MCF 10A (cell line): ENCODE measurements around the gene BARHL1. TPM values are rescaled to one million over a fixed set of nuclear protein-coding genes. Genes with fewer than 3 reads are reported as not detected.

Experiments
- BruUV-seq: library from RNA; stranded (reverse); fragments of 400-500 nt; replicated peaks from 2 replicates; lab custom pipeline; 2021; lab: Mats Ljungman, UMichigan
- CTCF ChIA-PET: fragments of 300-600 bp; sonication (Branson Sonifier 250); formaldehyde crosslinking; extraction: SDS; loops from one replicate; lab custom pipeline; 2021; ENCODE audit warnings: antibody characterized with exemption, inconsistent platforms; lab: Yijun Ruan, JAX
- POLR2A ChIA-PET: fragments of 300-600, 350-650 bp; sonication (Branson Sonifier 250); formaldehyde crosslinking; extraction: SDS; loops from one replicate; lab custom pipeline; 2020; ENCODE audit warnings: antibody characterized with exemption, inconsistent platforms; lab: Yijun Ruan, JAX
- DNase-seq: peaks from one replicate; pipeline ENCODE4 v3.0.0-alpha.2; 2018; ENCODE audit not compliant: unreplicated experiment
- H3K27ac Mint-ChIP-seq: one replicate; pipeline ENCODE4 v1.8.0; 2022; ENCODE audit warnings: mild to moderate bottlenecking, low read depth, mixed read lengths; ENCODE audit not compliant: unreplicated experiment
- H3K27me3 Mint-ChIP-seq: one replicate; pipeline ENCODE4 v1.8.0; 2022; ENCODE audit warnings: mixed read lengths; ENCODE audit not compliant: insufficient read depth, unreplicated experiment
- H3K36me3 Mint-ChIP-seq: one replicate; pipeline ENCODE4 v1.8.0; 2022; ENCODE audit warnings: mild to moderate bottlenecking, moderate library complexity, mixed read lengths; ENCODE audit not compliant: insufficient read depth, unreplicated experiment
- H3K4me1 Mint-ChIP-seq: one replicate; pipeline ENCODE4 v1.8.0; 2022; ENCODE audit warnings: mixed read lengths; ENCODE audit not compliant: insufficient read depth, unreplicated experiment
- H3K4me3 Mint-ChIP-seq: one replicate; pipeline ENCODE4 v1.8.0; 2022; ENCODE audit warnings: mild to moderate bottlenecking, moderate library complexity, mixed read lengths; ENCODE audit not compliant: unreplicated experiment
- H3K9me3 Mint-ChIP-seq: one replicate; pipeline ENCODE4 v1.8.0; 2022; ENCODE audit warnings: mixed read lengths; ENCODE audit not compliant: unreplicated experiment
- intact Hi-C: fragments of 100-400 bp; cut with micrococcal nuclease; formaldehyde crosslinking; loops from 2 replicates; pipeline ENCODE4 v1.14.1; 2022
- total RNA-seq: library from RNA; stranded (reverse); gene quantifications from 2 replicates; pipeline ENCODE4 v1.2.3, GENCODE V29; 2022
- TF ChIP-seq, protein P1 (sequence below): fragments of 200-600 bp; IDR thresholded peaks from one replicate; pipeline ENCODE4 v1.8.0; 2022; ENCODE audit warnings: antibody characterized with exemption, mild to moderate bottlenecking; ENCODE audit not compliant: unreplicated experiment

BARHL1 gene
- total RNA-seq, 1 experiment from 2014 or later, result not detected

DNA sequence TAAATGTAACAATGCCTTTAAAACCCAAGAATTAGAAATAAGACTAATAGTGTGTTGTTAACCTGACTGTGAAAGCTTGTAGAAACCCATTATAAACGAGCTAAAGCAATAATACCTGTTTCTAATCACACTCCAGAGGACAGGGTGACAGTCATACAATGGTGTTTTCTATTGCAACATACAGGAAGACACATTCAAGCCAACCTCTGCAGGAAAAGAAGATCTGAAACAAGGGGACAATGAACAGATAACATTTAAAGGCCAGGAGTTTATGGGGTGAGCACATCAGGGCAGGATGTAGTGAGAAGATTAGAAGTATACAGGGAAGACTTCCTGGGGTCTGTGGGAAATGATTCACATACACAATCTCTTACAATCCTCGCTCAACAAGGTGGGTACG is 13.8 kb downstream of the BARHL1 start:
- CTCF ChIA-PET, result no interaction called here
- H3K36me3 Mint-ChIP-seq, result peaks cover 66% of the 10 kb centered on the region
- intact Hi-C loops, result no loop called here
- no peaks in the 10 kb centered on the region for H3K9me3 Mint-ChIP-seq
- POLR2A ChIA-PET, result no interaction called here
- no peak for DNase-seq
- H3K27ac Mint-ChIP-seq, result no peak overlapping the region
- no peaks in the 10 kb centered on the region for H3K27me3 Mint-ChIP-seq
- H3K4me3 Mint-ChIP-seq, result no peak overlapping the region
- H3K4me1 Mint-ChIP-seq, result no peaks in the 10 kb centered on the region
- no TSS peak for BruUV-seq
- TF ChIP-seq, protein P1, sequence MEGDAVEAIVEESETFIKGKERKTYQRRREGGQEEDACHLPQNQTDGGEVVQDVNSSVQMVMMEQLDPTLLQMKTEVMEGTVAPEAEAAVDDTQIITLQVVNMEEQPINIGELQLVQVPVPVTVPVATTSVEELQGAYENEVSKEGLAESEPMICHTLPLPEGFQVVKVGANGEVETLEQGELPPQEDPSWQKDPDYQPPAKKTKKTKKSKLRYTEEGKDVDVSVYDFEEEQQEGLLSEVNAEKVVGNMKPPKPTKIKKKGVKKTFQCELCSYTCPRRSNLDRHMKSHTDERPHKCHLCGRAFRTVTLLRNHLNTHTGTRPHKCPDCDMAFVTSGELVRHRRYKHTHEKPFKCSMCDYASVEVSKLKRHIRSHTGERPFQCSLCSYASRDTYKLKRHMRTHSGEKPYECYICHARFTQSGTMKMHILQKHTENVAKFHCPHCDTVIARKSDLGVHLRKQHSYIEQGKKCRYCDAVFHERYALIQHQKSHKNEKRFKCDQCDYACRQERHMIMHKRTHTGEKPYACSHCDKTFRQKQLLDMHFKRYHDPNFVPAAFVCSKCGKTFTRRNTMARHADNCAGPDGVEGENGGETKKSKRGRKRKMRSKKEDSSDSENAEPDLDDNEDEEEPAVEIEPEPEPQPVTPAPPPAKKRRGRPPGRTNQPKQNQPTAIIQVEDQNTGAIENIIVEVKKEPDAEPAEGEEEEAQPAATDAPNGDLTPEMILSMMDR, result no peak

DNA sequence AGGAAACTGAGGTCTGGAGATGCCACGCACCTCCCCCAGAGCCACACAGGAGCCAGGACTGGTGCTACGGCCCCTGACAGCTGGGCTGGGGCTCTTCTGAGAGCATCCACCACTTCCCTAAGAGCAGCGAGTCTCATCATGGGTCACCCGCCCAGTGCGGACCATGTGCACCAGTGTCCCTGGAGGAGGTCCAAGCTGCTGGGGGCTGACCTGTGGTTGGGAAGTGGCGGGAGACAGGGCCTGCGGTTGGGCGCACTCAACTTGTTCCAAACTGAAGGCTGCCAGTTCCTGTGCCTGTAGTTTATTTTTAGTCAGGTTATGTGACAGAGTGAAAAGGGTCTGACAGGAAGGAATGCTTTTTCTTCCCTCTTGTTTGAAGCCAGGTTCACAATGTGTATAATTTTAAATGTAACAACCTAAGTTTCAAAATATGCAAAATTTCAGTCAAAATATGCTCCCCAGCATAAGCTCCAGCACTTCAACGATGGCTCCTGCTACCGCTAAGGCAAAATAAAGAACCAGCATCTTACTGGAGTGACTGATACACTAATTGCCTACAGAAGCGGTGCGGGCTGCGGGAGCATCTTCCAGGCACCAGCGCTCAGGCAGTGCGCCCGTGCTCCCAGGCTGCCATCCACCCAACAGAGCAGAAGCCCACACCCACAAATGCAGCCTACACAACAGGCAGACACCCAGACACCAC is 14.8 kb downstream of the BARHL1 start:
- Mint-ChIP-seq H3K4me1 (no peaks in the 10 kb centered on the region), H3K36me3 (peaks cover 62% of the 10 kb centered on the region), H3K4me3 (no peak overlapping the region), H3K27me3 (no peaks in the 10 kb centered on the region), H3K27ac (no peak overlapping the region), H3K9me3 (no peaks in the 10 kb centered on the region)
- TF ChIP-seq, protein P1, result no peak
- ChIA-PET POLR2A (interaction anchor here (0.6 kb wide), 1 partner anchor 90 kb away, joined by 3 read pairs; no protein-coding TSS in a partner anchor), CTCF (no interaction called here)
- intact Hi-C loops, result no loop called here
- BruUV-seq, result no TSS peak
- DNase-seq, result no peak

DNA sequence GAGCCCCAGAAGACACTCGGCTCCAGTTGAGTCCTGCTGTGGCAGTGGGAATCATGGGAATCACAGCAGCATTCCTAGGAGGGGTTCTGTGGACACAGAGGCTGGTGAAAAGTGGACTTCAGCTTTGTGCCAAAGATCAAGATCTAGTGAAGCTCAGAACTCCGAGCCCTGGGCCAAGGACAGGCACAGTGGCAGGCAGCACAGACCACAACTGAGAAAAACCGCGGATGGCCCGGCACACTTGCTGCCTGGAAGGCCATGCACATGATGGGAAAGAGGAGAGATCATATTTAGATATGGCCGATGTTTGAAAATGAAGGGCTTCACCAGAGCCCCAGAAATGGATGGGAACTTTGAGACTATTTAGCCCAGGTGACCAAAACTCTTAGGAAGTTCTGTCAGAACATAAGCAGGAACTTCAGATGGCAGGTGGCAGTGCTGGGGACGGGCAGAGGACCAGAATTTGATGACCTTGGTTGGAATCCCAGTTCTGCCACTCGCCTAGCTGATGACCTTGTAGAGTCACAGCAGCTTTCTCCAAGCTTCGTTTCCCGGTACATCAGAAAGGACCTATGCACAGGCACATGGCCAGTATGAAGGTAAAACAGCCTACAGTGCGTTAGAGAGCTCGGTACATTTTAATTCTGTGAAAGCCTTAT is 18.0 kb downstream of the BARHL1 start:
- no peak for DNase-seq
- TF ChIP-seq, protein P1, result no peak
- no peak overlapping the region for H3K4me3 Mint-ChIP-seq
- H3K36me3 Mint-ChIP-seq, result peaks cover 41% of the 10 kb centered on the region
- intact Hi-C loops, result no loop called here
- H3K27me3 Mint-ChIP-seq, result no peaks in the 10 kb centered on the region
- POLR2A ChIA-PET, result no interaction called here
- no peak overlapping the region for H3K27ac Mint-ChIP-seq
- H3K4me1 Mint-ChIP-seq, result peaks cover under 1% of the 10 kb centered on the region
- BruUV-seq, result no TSS peak
- CTCF ChIA-PET, result interaction anchor here (0.5 to 0.6 kb wide), 3 partner anchors 250 to 589 kb away, joined by 3 read pairs; no protein-coding TSS in a partner anchor
- no peaks in the 10 kb centered on the region for H3K9me3 Mint-ChIP-seq

DNA sequence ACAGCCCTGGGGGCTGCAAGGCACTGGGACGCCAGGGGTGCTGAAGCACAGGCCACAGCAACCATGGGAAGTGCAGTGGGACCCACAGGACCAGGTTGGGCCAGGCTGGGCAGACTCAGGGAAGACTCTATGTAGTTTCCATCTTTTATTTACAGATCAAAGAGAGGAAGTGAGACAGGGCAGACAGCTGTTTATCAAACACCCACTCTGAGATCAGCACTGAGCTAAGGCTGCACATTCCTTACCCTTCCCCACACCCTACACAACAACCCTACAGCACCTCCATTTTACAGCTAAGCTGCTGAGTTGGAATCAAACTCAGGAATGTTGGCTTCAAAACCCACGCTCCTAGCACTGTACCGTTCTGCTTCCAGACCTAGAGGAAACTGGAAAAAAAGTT is 19.8 kb downstream of the BARHL1 start:
- H3K4me1 Mint-ChIP-seq, result peaks cover 5% of the 10 kb centered on the region
- H3K36me3 Mint-ChIP-seq, result peaks cover 40% of the 10 kb centered on the region
- TF ChIP-seq, protein P1, result no peak
- ChIA-PET CTCF (interaction anchor here (0.6 kb wide), 2 partner anchors 39 to 432 kb away, joined by 3 to 4 read pairs; no protein-coding TSS in a partner anchor), POLR2A (no interaction called here)
- H3K27ac Mint-ChIP-seq, result no peak overlapping the region
- no peak overlapping the region for H3K4me3 Mint-ChIP-seq
- intact Hi-C loops, result no loop called here
- no peaks in the 10 kb centered on the region for H3K27me3 Mint-ChIP-seq
- no peak for DNase-seq
- H3K9me3 Mint-ChIP-seq, result no peaks in the 10 kb centered on the region
- BruUV-seq, result no TSS peak
